GM13977 (cell line): Measurements from ENCODE around the gene MBP.
A peak's percentile ranks its signal among the peaks of the same experiment; 100 is the strongest.

ENCODE experiments used
- DNase-seq: peaks from one replicate; pipeline ENCODE4 v3.0.0; 2012; ENCODE audit warnings: low spot score
- in situ Hi-C: fragments of 300-500 bp; cut with MboI; formaldehyde crosslinking; loops from one replicate; pipeline ENCODE4 v1.12.0; 2022; ENCODE audit warnings: low sequenced_read_pairs, low pct_unique_long_range_greater_than_20kb, mixed read lengths, inconsistent platforms; ENCODE audit not compliant: unreplicated experiment
- TF ChIP-seq, protein P1 (sequence below): IDR thresholded peaks from 2 replicates; pipeline ENCODE4 v1.5.1; 2012; ENCODE audit warnings: mild to moderate bottlenecking, control low read depth; ENCODE audit not compliant: insufficient read depth; ENCODE audit errors: extremely low read depth, missing control alignments

MBP gene

DNA sequence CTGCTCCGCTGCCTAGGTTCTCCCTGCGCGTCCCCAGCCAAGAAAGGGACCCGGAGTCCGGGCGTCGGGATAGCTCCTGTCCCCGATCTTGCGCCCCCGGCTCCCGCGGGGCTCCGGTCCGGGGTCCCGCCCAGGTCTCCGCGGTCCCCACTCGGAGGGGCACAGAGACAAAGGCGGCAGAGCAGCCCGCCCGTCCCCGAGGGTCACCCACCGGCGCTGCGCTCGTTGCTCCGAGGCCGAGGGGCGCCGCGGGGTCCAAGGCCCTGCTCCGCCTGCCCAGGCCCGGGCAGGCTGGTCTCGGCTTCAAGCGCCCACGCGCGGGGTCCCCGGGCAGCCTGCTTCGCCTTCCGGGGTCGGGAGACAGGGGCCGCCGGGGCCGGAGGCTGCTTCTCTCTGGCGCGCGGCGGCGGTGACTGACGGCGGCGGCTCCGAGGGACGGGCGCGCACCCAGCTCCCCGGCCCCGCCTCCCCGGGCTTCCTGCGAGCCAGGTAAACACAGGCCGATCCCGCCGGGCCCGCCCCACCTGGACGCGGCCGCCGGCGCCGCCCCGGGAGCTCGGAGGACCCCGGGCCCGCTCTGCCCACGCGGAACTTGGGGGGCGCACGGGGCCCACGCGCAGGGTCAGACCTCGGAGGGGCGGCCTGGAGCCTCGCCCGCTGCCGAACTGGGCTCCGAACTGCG is at the start of gene MBP:
MBP (minus strand) TSS at position 415 of the 682 bp plus-strand sequence. CDS start 27,522 bp downstream, outside the sequence.
- TF ChIP-seq, protein P1, sequence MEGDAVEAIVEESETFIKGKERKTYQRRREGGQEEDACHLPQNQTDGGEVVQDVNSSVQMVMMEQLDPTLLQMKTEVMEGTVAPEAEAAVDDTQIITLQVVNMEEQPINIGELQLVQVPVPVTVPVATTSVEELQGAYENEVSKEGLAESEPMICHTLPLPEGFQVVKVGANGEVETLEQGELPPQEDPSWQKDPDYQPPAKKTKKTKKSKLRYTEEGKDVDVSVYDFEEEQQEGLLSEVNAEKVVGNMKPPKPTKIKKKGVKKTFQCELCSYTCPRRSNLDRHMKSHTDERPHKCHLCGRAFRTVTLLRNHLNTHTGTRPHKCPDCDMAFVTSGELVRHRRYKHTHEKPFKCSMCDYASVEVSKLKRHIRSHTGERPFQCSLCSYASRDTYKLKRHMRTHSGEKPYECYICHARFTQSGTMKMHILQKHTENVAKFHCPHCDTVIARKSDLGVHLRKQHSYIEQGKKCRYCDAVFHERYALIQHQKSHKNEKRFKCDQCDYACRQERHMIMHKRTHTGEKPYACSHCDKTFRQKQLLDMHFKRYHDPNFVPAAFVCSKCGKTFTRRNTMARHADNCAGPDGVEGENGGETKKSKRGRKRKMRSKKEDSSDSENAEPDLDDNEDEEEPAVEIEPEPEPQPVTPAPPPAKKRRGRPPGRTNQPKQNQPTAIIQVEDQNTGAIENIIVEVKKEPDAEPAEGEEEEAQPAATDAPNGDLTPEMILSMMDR = no peak
- in situ Hi-C loops = no loop called here
- DNase-seq = peak; percentile 85

DNA sequence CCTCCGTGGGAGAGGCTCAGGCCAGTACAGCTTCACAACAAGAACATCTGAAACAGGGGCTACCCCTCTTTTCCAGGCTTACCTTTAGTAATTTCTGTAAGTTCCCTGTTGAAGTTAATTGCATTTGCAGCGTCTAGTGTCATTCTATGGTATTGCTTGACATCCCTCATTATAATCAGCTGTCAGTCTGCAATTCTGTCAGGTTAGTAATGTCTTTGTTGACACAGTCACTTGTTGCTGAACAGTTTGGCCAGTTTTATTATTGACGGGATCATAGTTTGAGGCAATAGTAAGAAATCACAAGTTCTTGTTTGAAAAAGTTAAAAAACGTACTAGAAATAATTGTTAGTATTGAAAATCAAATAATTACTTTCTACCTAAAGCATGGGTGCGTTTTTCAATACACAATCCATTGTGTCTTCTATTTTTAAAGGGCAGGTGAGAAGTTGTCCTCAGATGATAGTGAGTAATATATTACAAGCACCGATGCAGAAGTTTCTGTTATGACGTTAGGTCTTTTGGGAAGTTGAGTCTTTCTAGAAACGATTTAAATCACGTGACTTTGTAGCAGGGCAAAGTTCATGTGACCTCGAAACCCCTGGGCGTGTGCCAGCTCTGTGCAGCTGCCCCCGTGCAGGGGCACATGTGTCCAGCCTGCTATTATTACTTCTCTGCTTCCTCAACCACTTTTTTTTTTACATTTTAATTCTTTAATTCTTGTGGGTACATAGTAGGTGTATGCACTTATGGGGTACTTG is 49.5 kb upstream of the MBP start:
- TF ChIP-seq, protein P1 = no peak
- no peak for DNase-seq
- in situ Hi-C loops = no loop called here

DNA sequence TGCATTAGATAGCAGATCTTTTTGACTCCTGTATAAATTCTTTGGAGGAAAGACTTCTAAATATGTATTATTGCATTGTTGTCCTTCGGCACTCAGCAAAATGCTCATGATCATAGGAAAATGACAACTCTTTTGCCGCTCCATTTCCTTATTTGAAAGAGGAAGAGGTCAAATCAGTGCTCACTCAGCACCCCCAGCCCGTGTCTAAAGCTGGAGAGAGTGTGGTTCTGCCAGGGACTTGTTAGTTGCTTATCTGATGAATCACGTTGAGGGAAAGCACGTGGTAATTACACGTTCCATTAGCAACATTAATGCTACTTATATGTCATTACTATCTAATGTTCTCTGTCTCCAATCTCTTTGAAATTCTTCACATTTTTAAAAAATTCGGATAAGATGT is 46.0 kb upstream of the MBP start:
- TF ChIP-seq, protein P1 = no peak
- no peak for DNase-seq
- in situ Hi-C loops = no loop called here

DNA sequence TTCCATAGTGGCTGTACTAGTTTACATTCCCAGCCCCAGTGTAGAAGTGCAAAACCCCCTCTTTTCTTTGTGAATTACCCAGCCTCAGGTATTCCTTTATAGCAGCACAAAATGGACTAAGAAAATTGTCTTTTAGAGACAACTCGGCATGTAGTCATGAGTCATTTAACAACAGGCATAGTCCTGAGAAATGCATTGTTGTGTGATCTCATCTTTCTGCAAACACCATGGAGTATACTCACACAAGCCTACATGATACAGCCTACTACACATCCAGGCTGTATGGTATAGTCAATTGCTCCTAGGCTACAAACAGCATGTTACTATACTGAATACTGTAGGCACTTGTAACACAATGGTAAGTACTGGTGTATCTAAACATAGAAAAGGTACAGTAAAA is 44.4 kb upstream of the MBP start:
- TF ChIP-seq, protein P1 = no peak
- no peak for DNase-seq
- in situ Hi-C loops = no loop called here

DNA sequence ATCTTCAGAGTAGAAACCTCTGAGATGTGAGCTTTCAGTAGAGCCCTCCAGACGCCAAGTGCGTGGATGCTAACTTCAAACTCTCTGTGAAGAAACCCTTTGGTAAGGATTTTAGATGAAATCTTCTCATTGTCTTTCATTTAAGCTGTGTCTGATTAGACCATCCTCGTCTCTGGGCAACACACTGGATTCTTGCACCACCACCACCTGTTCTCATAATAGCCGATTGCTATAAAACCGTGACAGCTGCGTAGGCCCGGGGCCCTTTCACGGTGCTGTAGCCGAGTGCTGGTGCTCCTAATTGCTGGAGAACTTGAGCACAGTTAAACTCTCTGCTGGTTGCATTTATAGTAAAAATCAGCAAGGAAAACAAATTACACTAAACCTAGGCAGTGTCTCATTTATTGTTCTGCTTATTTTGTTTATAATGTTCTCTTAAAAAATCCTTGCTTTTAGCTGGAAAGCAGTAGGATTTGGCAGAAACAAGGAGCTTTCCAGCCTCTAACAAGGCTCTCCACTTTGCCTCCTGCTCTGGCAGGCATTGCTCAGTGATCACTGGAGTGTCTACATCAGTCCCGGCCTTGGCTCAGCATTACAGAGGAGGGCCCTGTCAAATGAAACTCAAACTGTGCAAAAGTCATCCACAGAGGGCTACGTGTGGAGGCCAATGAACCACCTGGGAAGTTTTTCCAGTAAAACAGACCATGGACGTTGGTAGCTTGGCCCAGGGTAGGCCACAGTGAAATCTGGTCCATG is 40.9 kb upstream of the MBP start:
- in situ Hi-C loops = no loop called here
- TF ChIP-seq, protein P1 = no peak
- DNase-seq = no peak

DNA sequence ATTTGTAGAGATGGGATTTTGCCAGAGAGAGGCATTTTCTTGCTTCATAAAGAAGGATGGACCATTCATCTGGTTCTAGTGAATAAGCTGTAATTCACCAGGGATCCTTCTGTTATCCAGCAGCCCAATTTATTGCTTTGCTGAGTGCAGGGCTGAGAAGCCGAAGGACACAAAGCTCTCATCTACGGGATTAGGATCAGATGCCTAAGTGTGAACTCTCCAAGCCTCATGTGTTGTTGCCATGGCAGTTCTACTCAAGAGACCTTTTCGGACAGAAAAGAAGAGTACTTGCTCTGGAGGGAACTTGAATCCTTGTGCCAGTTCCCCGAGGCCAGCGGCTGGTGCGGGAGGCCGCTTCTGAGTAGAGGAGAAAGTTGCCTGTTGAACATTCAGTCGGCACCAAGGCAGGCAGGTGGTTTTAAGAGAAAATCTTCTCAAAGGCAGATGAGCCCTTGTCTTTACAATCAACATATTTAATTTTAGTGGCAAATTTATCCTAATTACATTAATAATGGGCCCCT is 38.4 kb upstream of the MBP start:
- TF ChIP-seq, protein P1 = no peak
- DNase-seq = no peak
- in situ Hi-C loops = no loop called here
